NCI-H1105 treated with DMSO at 0.1 percent for 48 hours (cell line): ENCODE results near the gene MITF.
"Not testable (repeated sequence)": the region's sequence is repeated elsewhere in the genome, so short reads cannot be mapped to it uniquely, and the experiment has no call there.

ENCODE experiments used
- DNase-seq: peaks from one replicate; lab custom pipeline; 2025; lab: John Stamatoyannopoulos, UW

MITF gene

GRCh38 chr3:69872783-69873378, 133.6 kb downstream of the MITF start:
- no peak for DNase-seq

- DNase-seq: no peak
Observed at GRCh38 chr3:69876073-69876472, 136.8 kb downstream of the MITF start.

GRCh38 chr3:69878254-69878653, 139.0 kb downstream of the MITF start:
- no peak for DNase-seq

- no peak for DNase-seq
Observed at GRCh38 chr3:69879051-69879450, 139.8 kb downstream of the MITF start.

GRCh38 chr3:69880069-69880640, 140.9 kb downstream of the MITF start:
- DNase-seq: no peak

GRCh38 chr3:69881051-69881450, 141.8 kb downstream of the MITF start:
- DNase-seq: no peak

- no peak for DNase-seq
Observed at GRCh38 chr3:69881756-69882428, 142.6 kb downstream of the MITF start.

- DNase-seq: no peak
Observed at GRCh38 chr3:69882560-69882959, 143.3 kb downstream of the MITF start.

- no peak for DNase-seq
Observed at GRCh38 chr3:69888040-69888942, 149.0 kb downstream of the MITF start.

- no peak for DNase-seq
Observed at GRCh38 chr3:69888943-69889315, 149.7 kb downstream of the MITF start.

GRCh38 chr3:69890084-69890483, 150.8 kb downstream of the MITF start:
- no peak for DNase-seq

- DNase-seq: no peak
Observed at GRCh38 chr3:69890691-69891090, 151.4 kb downstream of the MITF start.

GRCh38 chr3:69892706-69893105, 153.4 kb downstream of the MITF start:
- DNase-seq: no peak

- DNase-seq: no peak
Observed at GRCh38 chr3:69893274-69893673, 154.0 kb downstream of the MITF start.

- DNase-seq: no peak
Observed at GRCh38 chr3:69896095-69896494, 156.8 kb downstream of the MITF start.

GRCh38 chr3:69900331-69900730, 161.1 kb downstream of the MITF start:
- DNase-seq: no peak

GRCh38 chr3:69901802-69902201, 162.5 kb downstream of the MITF start:
- DNase-seq: no peak

GRCh38 chr3:69902386-69902785, 163.1 kb downstream of the MITF start:
- DNase-seq: no peak

- no peak for DNase-seq
Observed at GRCh38 chr3:69906351-69906966, 167.2 kb downstream of the MITF start.

GRCh38 chr3:69907554-69907953, 168.3 kb downstream of the MITF start:
- no peak for DNase-seq

GRCh38 chr3:69909859-69910258, 170.6 kb downstream of the MITF start:
- not testable (repeated sequence) for DNase-seq

GRCh38 chr3:69913422-69913821, 174.2 kb downstream of the MITF start:
- DNase-seq: no peak
